ENCODE measurements around the gene REXO4. TPM values are rescaled to one million over a fixed set of nuclear protein-coding genes. Genes with fewer than 3 reads are reported as not detected.
"Not testable (repeated sequence)": the region's sequence is repeated elsewhere in the genome, so short reads cannot be mapped to it uniquely, and the experiment has no call there.

REXO4 gene
- total RNA-seq, 1 donor from 2014 or later: 24.0 TPM

GRCh38 chr9:133421615-133422542, 4.1 kb upstream of the REXO4 start, which contains the start of gene ADAMTS13:
Gene ADAMTS13 (plus strand): TSS chr9:133422367. CDS start chr9:133422444, 77 bp downstream.
- intact Hi-C loops (cut with micrococcal nuclease): no loop called here

GRCh38 chr9:133420392-133420827, 2.6 kb upstream of the REXO4 start:
- intact Hi-C loops (cut with micrococcal nuclease): no loop called here

- intact Hi-C loops (cut with micrococcal nuclease): loop anchor here (2.0 to 5.0 kb wide), 3 partner anchors 60 to 573 kb away; partner anchors contain the start of genes SLC2A6 and VAV2
Observed at GRCh38 chr9:133419005-133419404, 1.2 kb upstream of the REXO4 start.

- intact Hi-C loops (cut with micrococcal nuclease): loop anchor here (5.0 kb wide), 2 partner anchors 228 to 577 kb away; partner anchors contain the start of gene VAV2
Observed at GRCh38 chr9:133415170-133415569, 2.6 kb downstream of the REXO4 start.

- intact Hi-C loops (cut with micrococcal nuclease): no loop called here
Observed at GRCh38 chr9:133408042-133408441, 9.8 kb downstream of the REXO4 start.

- intact Hi-C loops (cut with micrococcal nuclease): loop anchor here (1.0 to 2.0 kb wide), 6 partner anchors 30 to 320 kb away; partner anchors contain the start of genes CACFD1, SLC2A6, STKLD1 and SURF4
Observed at GRCh38 chr9:133406480-133407307, 11.1 kb downstream of the REXO4 start.

GRCh38 chr9:133405508-133406438, 12.0 kb downstream of the REXO4 start:
- intact Hi-C loops (cut with micrococcal nuclease): loop anchor here (1.0 to 2.0 kb wide), 4 partner anchors 29 to 321 kb away; partner anchors contain the start of genes SLC2A6, STKLD1 and SURF4

- intact Hi-C loops (cut with micrococcal nuclease): loop anchor here (1.0 kb wide), 1 partner anchor 219 kb away; no protein-coding TSS in a partner anchor
Observed at GRCh38 chr9:133404454-133405002, 13.3 kb downstream of the REXO4 start.

GRCh38 chr9:133403766-133404453, 13.9 kb downstream of the REXO4 start:
- intact Hi-C loops (cut with micrococcal nuclease): loop anchor here (1.0 kb wide), 1 partner anchor 219 kb away; no protein-coding TSS in a partner anchor

GRCh38 chr9:133402689-133403088, 15.1 kb downstream of the REXO4 start:
- intact Hi-C loops (cut with micrococcal nuclease): no loop called here

GRCh38 chr9:133401588-133401987, 16.2 kb downstream of the REXO4 start:
- intact Hi-C loops (cut with micrococcal nuclease): no loop called here

GRCh38 chr9:133400292-133400691, 17.5 kb downstream of the REXO4 start:
- intact Hi-C loops (cut with micrococcal nuclease): no loop called here

GRCh38 chr9:133397895-133398294, 19.9 kb downstream of the REXO4 start:
- intact Hi-C loops (cut with micrococcal nuclease): no loop called here

GRCh38 chr9:133397370-133397769, 20.4 kb downstream of the REXO4 start:
- intact Hi-C loops (cut with micrococcal nuclease): no loop called here

GRCh38 chr9:133396952-133397351, 20.9 kb downstream of the REXO4 start:
- intact Hi-C loops (cut with micrococcal nuclease): no loop called here

- intact Hi-C loops (cut with micrococcal nuclease): no loop called here
Observed at GRCh38 chr9:133394687-133395271, 23.0 kb downstream of the REXO4 start.

- intact Hi-C loops (cut with micrococcal nuclease): no loop called here
Observed at GRCh38 chr9:133393399-133393798, 24.4 kb downstream of the REXO4 start.

- intact Hi-C loops (cut with micrococcal nuclease): not testable (repeated sequence)
Observed at GRCh38 chr9:133392308-133392707, 25.5 kb downstream of the REXO4 start.

- intact Hi-C loops (cut with micrococcal nuclease): not testable (repeated sequence)
Observed at GRCh38 chr9:133391449-133391848, 26.4 kb downstream of the REXO4 start.

All from T-helper 1 cell treated with Interleukin-12 subunit alpha and Interleukin-12 subunit beta and Interleukin-4 antibody, amounts not matched to agents 30 ng/mL and 1 ng/mL, for 36 hours (primary cell).